ENCODE data around the gene PTPRE.

Gene PTPRE

GRCh38 chr10:127875916-127876315 lies 31.0 kb upstream of the PTPRE start:
- no peak for DNase-seq (ENCODE audit: low spot score)

GRCh38 chr10:127877116-127877515 lies 29.8 kb upstream of the PTPRE start:
- Histone ChIP-seq H3K4me1 (ENCODE audit: insufficient read depth, poor library complexity, severe bottlenecking) (no peaks in the 10 kb centered on the region), H3K9me3 (ENCODE audit: severe bottlenecking) (no peaks in the 10 kb centered on the region), H3K4me3 (ENCODE audit: severe bottlenecking) (no peak overlapping the region), H3K27ac (ENCODE audit: poor library complexity, severe bottlenecking) (no peak overlapping the region), H3K36me3 (ENCODE audit: low read depth) (no peaks in the 10 kb centered on the region), H3K27me3 (ENCODE audit: insufficient read depth, poor library complexity, severe bottlenecking) (no peaks in the 10 kb centered on the region)
- ATAC-seq (ENCODE audit: low read depth) (no peak), DNase-seq (ENCODE audit: low spot score) (no peak)
- TF ChIP-seq CTCF (IDR thresholded peaks at IDR 0.05; ENCODE audit: poor library complexity, severe bottlenecking): no peak

More at GRCh38 chr10:127875916-127876315, 31.0 kb upstream of the PTPRE start:
- no peak for TF ChIP-seq CTCF (IDR thresholded peaks at IDR 0.05; ENCODE audit: poor library complexity, severe bottlenecking)
- no peaks in the 10 kb centered on the region for H3K27me3 ChIP-seq (ENCODE audit: insufficient read depth, poor library complexity, severe bottlenecking)
- no peaks in the 10 kb centered on the region for H3K9me3 ChIP-seq (ENCODE audit: severe bottlenecking)
- H3K36me3 ChIP-seq (ENCODE audit: low read depth): no peaks in the 10 kb centered on the region
- no peak overlapping the region for H3K4me3 ChIP-seq (ENCODE audit: severe bottlenecking)
- ATAC-seq (ENCODE audit: low read depth): no peak
- no peak overlapping the region for H3K27ac ChIP-seq (ENCODE audit: poor library complexity, severe bottlenecking)
- no peaks in the 10 kb centered on the region for H3K4me1 ChIP-seq (ENCODE audit: insufficient read depth, poor library complexity, severe bottlenecking)

- no peak for TF ChIP-seq CTCF (IDR thresholded peaks at IDR 0.05; ENCODE audit: poor library complexity, severe bottlenecking)
- Histone ChIP-seq H3K36me3 (ENCODE audit: low read depth) (no peaks in the 10 kb centered on the region), H3K27ac (ENCODE audit: poor library complexity, severe bottlenecking) (no peak overlapping the region), H3K4me1 (ENCODE audit: insufficient read depth, poor library complexity, severe bottlenecking) (no peaks in the 10 kb centered on the region), H3K4me3 (ENCODE audit: severe bottlenecking) (no peak overlapping the region), H3K9me3 (ENCODE audit: severe bottlenecking) (no peaks in the 10 kb centered on the region), H3K27me3 (ENCODE audit: insufficient read depth, poor library complexity, severe bottlenecking) (no peaks in the 10 kb centered on the region)
- ATAC-seq (ENCODE audit: low read depth) (no peak), DNase-seq (ENCODE audit: low spot score) (no peak)
Measured at GRCh38 chr10:127877699-127878098, 29.2 kb upstream of the PTPRE start.

GRCh38 chr10:127878475-127879055 lies 28.3 kb upstream of the PTPRE start:
- no peak for ATAC-seq (ENCODE audit: low read depth)
- DNase-seq (ENCODE audit: low spot score): no peak
- TF ChIP-seq CTCF (IDR thresholded peaks at IDR 0.05; ENCODE audit: poor library complexity, severe bottlenecking): no peak
- Histone ChIP-seq H3K36me3 (ENCODE audit: low read depth) (no peaks in the 10 kb centered on the region), H3K27ac (ENCODE audit: poor library complexity, severe bottlenecking) (no peak overlapping the region), H3K27me3 (ENCODE audit: insufficient read depth, poor library complexity, severe bottlenecking) (no peaks in the 10 kb centered on the region), H3K4me1 (ENCODE audit: insufficient read depth, poor library complexity, severe bottlenecking) (no peaks in the 10 kb centered on the region), H3K9me3 (ENCODE audit: severe bottlenecking) (no peaks in the 10 kb centered on the region), H3K4me3 (ENCODE audit: severe bottlenecking) (no peak overlapping the region)

- H3K27me3 ChIP-seq (ENCODE audit: insufficient read depth, poor library complexity, severe bottlenecking): no peaks in the 10 kb centered on the region
Measured at GRCh38 chr10:127880557-127880956, 26.3 kb upstream of the PTPRE start.

More at GRCh38 chr10:127880557-127880956, 26.3 kb upstream of the PTPRE start:
- no peak for ATAC-seq (ENCODE audit: low read depth)
- TF ChIP-seq CTCF (IDR thresholded peaks at IDR 0.05; ENCODE audit: poor library complexity, severe bottlenecking): no peak
- no peaks in the 10 kb centered on the region for H3K9me3 ChIP-seq (ENCODE audit: severe bottlenecking)
- no peaks in the 10 kb centered on the region for H3K4me1 ChIP-seq (ENCODE audit: insufficient read depth, poor library complexity, severe bottlenecking)
- DNase-seq (ENCODE audit: low spot score): no peak
- H3K4me3 ChIP-seq (ENCODE audit: severe bottlenecking): no peak overlapping the region
- no peaks in the 10 kb centered on the region for H3K36me3 ChIP-seq (ENCODE audit: low read depth)
- H3K27ac ChIP-seq (ENCODE audit: poor library complexity, severe bottlenecking): no peak overlapping the region
